NCI-H1930 (cell line): Measurements from ENCODE around the gene SUCLG2.
"Not testable (repeated sequence)": the region's sequence is repeated elsewhere in the genome, so short reads cannot be mapped to it uniquely, and the experiment has no call there.

ENCODE experiments used
- DNase-seq, 2 experiments: peaks; one replicate each; lab custom pipeline; 2025; lab: John Stamatoyannopoulos, UW

SUCLG2 gene

DNA sequence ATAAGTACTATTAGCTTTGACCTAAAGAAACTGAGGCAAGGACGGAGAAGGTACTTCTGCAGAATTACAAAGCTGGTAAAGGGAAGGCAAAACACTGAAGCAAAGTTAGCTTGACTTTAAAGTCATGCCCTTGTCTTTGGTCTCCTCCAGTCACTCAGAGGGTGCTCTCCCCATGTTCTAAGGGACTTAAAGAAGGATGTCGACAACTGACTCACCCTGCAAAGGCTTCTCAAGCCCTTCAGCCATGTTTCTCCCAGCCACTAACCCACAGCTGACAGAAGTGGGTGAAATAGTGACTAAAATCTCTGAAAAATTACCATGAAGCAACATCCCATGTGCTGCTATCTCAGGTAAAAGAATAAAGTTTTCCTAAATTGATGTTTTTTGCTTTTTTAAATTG lies 46.4 kb downstream of the SUCLG2 start:
- DNase-seq, result no peak

DNA sequence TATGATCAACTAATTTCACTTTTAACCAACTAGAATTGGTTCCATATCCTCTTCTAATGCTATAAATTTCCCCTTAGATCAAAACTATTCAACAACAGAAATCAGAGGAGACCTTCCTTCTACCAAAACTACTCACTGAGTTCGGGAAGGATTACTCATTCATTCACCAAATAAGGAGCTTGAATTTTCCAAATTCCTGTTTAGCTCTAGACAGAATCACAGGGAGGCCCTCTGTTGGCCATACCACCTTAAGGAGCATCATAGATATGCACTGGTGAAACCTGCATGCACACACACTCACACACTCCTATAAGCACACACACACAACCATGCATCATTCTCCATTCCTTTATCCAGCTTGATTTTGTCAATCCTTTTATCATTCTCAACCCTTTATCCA lies 49.0 kb downstream of the SUCLG2 start:
- no peak for DNase-seq

DNA sequence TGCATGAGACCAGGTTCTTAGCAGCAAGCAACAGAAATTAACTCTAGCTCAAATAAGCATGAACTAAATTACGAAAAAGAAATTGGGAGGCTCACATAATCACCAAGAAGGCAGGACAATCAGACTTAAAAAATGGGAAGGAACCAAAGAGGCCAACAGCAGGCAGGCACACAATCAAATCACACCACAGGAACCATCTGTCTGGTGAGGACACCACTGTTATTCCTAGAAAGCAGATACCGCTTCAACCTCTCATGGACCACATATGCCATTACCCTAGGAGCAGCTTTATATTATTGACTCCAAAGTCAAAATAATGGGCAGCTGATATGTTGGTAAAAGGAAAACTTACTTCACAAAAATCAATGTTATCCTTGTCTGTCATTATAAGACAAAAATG lies 51.6 kb downstream of the SUCLG2 start:
- DNase-seq, result no peak

DNA sequence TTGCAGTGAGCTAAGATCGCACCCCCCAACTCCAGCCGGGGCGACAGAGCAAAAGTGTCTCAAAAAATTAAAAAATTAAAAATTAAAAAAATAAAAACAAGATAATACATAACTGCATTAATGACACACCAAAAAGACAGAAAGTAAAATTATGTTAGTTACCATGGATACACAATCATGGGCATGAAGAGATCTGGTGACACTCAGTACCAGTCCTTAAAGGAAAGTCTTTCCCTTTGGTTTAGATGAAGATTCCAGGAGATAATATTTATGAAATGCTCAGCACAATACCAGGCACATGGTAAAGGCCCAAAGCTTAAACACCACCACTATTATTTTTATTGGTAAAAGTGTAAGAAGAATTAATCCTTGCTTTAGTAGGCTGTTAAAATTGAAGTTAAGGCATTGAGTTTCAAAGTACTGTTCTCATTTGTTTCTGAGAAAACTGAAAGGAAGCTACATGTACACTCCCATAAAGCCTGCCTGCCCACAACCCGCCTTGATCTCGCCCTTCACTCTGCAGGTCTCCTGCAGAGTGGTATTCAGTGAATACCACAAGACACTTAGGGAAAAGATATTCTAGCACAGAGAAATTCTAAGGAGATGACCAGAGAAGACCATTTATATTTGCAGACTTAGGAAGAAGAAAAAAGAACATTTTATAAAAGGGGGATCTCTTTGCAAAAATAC lies 52.3 kb downstream of the SUCLG2 start:
- no peak for DNase-seq

DNA sequence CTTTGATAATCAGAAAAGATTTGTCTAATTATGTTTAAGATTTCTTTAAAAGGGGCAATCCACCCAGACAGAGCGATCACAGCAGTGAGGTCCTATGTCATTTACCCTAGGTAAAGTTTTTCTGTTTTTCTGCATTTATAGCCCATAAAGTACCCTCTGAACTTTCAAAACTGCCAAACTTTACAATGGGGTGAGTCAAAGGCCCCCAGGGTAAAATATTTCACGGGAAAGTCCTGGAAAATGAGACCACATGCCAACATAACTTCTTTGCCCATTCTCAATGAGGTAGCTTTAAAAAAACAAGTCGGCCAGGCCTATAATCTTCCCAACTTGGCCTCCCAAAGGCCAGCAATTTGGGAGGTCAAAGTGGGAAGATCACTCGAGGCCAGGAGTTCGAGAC lies 53.0 kb downstream of the SUCLG2 start:
- DNase-seq, result no peak

DNA sequence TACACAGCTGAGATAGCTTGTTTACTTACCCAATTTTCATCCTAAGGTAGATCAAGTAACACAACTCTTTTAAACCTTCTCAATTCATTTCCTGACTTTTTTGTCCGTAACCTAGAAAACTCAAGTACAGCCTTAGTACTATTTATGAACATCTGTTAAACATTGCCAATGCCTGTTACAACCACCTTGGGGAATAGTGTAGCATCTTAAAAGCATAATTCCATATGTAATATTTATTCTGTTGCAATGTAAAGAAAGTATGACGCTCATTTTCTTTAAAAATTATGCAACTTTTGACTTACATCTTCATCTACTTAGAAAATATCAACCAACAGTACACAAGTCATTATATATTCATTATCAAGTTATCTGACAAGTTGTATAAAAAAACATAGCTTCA lies 54.6 kb downstream of the SUCLG2 start:
- DNase-seq, result no peak

DNA sequence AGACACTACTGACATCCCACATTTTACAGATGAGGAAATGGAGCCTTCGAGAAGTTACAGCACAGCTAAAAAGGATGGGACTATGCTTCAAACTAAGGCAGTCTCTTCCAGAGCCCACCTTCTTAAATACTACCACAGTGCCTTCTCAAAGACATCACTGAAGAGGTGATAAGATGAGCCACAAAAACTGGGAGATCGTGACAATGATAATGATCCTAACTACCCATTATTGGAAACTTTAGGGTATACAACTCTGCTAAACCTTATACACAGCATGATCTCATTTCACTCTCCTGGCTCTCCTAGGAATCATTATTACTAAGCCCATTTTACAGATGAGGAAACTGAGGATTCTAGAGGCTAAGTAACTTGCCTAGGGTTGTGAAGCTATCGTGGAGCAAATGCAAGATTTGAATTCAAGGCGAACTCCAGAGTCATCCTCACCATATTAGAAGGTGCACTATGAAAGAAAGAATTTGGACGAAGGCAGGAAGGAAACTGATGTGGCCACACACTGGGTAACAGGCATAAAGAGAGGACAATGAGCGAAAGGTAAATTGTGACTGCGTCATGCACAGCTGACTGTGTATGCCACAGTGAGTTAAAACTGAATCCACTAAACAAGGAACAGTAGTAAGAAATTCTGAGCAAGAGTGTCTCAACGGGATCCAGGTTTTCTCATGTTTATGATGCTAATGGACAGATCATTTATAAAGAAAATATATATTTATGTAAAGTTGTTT lies 55.4 kb downstream of the SUCLG2 start:
- no peak for DNase-seq

DNA sequence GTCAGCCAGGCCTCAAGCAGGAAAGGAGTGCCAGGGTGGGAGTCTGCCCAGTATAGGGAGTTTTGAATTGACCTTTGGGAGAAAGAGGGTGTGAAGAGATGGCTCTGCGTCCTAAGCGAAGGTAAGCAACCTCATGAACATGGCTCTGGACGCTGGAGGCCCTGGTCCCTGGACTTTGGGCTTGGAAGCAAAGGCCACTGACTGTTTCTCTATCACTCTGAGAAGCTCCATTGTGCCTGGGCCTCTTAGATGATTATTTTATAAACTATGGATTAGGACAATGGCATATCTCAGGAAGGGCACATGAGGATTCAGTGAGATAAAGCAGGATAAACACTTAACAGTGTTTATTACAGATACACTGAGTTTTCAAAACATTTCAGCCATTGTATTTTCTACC lies 59.0 kb downstream of the SUCLG2 start:
- DNase-seq, result no peak

DNA sequence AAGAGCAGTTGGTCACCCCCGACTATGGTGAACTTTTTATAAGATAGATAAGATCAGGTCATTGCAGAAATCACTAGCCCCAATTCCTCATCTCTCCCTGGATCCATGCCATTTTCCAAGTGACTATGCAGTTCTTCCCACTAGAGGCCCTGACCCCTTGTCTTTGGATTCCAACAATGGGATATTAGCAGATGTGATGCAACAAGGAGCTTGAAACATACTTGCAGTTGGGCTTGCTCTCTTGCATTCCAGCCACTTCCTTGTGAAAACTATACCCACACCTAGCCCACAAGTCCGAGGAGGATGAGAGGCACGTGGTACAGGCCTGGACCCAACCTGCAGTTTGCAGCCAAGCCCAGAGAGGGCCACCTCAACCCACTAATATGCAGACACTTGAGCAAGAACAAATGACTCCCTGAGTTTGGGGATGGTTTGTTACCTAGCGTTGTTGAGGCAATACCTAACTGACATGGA lies 60.6 kb downstream of the SUCLG2 start:
- DNase-seq, result no peak

DNA sequence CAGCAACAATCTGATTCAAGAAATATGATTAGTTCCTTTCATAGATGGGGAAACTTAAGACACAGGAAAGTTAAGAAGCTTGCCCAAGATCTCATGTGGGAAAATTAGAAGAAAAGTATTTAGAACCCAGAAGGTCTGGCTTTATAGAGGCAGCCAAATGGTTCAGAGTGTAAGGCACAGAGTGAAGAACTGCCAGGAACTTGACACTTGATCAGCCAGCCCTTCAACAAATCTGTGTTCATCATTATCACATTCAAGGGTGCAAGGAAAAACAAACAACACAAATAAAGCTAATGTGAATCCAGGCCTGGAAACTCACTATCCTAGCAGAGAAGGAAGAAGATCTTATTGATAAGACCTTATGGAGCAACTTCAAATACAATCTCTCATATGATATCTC lies 62.4 kb downstream of the SUCLG2 start:
- no peak for DNase-seq

DNA sequence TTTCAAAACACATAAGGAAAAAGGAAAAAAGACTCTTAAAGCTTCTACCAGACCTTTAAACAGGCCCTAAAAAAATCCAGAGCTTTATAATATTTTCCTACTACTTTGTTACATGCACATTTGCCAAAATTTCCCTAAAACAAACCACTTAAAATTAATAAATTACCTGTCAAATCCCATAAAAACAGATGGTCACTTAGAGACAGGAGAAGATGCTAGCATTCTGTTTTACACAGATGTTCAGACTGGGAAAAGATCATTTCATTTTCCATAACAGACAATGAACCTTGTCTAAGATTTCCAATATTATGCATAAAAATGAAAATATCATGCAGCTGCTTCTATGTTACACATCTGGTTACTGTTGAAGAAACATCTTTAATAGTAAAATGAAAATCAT lies 66.6 kb downstream of the SUCLG2 start:
- DNase-seq, result no peak

DNA sequence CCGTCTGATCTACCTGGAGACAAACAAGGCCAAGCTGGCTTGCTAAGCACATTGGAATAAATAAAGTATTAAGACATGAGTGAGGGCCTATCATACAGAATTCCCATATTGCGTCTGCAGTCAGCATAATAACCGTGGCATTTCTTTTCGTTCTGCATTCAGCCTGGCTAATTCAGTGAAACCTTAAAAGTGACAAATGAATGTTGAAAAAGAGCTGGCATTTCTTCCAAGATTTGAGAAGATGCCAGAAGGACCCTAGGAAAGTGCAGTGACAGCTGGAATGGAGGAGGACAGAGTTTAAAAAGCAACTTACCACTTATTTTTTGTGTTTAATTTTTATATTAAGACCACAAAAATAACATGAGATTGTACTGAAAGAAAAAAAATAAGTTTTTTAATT lies 67.1 kb downstream of the SUCLG2 start:
- no peak for DNase-seq

DNA sequence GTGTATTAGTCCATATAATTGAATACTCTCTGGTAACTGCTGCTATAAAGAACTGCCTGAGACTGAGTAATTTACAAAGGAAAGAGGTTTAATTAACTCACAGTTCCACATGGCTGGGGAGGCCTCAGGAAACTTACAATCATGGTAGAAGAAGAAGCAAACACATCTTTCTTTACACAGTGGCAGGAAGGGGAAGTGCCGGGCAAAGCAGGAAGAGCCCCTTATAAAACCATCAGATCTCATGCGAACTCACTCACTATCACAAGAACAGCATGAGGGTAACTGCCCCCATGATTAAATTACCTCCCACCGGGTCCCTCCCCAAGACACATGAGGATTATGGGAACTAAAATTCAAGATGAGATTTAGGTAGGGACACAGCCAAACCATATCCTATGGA lies 69.8 kb downstream of the SUCLG2 start:
- not testable (repeated sequence) for DNase-seq

DNA sequence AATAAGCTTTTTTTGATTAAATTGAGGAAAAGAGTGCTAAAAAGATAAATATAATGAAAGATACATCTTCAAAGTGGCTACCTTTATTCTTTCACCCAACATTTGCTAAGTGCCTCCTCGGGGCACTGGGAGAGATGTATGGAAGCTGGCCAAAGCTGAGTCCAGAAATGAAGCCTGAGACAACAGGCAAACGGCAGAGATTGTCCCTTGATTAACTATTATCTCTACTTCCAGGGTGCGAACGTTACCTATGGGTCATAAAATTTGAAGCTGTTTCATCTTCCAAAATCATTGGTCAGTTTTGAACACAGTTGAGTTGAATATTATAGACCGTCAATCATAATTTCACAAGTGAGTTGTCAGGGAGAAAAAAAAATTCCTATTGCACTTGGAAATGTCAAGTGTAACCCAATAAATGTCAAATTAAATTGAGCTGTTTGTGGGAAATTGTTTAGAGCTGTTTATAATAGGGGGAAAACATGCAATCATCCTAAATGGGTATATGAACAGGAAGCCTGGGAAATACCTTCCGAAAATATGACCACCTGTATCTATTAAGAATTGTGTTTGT lies 73.9 kb downstream of the SUCLG2 start:
- DNase-seq, result no peak

DNA sequence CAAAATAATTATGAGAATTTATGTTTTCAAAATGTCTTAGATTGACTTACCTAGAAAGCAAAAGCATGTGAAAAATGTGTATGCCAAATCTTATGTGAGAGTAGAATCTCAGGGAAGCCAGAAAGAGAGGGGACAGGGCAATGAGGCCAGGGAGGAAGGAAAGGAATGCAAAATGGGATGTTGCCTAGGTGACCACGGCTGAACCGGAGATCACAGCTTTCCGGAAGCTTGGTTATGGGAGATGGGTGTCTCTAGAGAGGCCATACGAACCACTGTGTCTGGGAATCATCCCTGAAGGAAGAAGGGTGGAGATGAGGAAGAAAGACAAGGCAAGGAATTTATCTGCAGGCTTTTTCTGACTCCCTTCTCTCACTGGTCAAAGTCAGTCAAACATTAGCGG lies 76.0 kb downstream of the SUCLG2 start:
- DNase-seq, result no peak

DNA sequence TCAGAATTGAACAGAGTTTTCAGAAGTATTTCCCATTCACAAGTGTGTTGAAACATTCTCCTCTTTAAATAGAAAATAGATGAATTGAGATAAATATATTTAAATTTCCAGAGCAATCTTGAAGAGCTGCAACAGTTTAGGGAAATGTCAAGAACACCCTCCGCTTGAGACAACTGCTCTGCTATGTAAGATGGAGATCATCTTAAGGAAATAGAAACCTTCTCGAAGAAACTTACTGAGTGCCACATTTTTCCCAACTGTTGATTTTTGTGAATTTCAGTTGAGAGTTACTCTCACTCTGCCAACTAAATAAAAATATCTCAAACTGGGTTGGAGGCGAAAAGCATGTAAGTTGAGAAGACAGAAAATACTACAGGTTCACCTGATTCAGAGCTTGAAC lies 78.0 kb downstream of the SUCLG2 start:
- no peak for DNase-seq

DNA sequence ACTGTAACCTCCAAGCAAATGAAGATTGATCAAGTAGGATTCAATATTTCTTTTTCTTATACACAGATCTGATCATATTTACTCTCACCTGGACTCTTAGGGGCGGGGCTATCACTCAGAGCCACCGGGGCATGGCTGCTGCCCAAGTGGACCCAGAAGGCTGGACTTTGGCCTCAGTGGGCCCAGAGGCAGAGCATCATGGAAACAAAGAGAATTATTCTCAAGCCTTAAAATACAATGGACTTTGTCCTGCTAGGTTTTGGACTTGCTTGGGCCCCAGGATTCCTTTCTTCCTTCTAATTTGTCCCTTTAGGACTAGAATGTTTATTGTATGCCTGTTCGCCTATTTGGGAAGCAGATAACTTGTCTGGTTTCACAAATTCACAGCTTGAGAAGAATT lies 85.1 kb downstream of the SUCLG2 start:
- no peak for DNase-seq

DNA sequence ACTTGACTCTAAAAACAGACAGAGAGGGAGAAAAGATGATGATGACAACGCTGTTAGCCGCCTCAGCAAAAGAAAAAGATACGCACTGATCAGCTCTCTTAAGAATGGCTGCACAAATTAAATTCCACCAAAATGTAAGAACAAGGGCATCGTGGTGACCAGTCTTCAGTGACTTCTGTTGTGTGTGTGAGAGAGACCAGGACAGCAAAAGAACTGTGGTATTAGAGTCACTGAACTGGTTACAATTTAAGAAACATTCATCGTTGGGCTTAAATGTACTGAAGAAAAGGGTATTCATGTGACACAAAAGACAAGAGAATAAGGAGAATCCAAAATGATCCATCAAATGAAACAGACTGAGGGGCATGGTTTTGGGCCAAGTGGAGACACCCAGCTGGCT lies 86.5 kb downstream of the SUCLG2 start:
- no peak for DNase-seq

DNA sequence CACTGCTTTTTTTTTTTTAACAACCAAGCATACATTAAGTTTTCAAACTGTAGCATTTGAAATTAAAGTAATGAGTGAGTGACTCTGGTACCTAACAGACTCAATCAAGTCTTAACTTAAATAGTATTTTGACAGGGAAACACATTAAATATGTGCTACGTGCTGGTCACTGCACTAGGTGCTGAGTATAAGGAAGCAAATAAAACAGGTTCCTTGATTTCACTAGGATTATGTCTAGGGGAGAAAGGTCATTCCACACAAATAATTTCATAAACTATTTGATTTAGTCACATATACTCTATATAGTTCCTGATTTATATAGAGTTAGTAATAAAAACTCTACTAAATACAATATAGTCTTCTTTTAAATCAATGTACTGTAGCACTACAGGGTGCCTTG lies 89.4 kb downstream of the SUCLG2 start:
- no peak for DNase-seq

DNA sequence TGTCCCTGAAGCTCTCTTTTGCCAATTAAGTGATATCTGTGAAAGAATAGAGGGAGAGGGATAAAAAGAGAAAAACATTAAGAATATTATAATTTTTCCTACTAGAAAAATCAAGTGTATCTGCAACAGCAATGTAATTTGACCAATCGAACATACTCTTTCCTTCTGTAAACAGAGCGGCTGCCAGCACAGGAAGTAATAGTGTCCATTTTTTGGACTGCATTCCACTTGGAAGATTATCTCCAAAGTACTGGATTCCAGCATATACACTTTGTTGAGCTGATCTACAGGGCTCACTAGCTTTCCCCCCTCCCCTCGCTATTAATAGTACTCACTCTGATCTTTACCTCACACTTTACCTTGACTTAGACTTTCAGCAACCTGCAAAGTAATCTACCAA lies 90.4 kb downstream of the SUCLG2 start:
- no peak for DNase-seq

DNA sequence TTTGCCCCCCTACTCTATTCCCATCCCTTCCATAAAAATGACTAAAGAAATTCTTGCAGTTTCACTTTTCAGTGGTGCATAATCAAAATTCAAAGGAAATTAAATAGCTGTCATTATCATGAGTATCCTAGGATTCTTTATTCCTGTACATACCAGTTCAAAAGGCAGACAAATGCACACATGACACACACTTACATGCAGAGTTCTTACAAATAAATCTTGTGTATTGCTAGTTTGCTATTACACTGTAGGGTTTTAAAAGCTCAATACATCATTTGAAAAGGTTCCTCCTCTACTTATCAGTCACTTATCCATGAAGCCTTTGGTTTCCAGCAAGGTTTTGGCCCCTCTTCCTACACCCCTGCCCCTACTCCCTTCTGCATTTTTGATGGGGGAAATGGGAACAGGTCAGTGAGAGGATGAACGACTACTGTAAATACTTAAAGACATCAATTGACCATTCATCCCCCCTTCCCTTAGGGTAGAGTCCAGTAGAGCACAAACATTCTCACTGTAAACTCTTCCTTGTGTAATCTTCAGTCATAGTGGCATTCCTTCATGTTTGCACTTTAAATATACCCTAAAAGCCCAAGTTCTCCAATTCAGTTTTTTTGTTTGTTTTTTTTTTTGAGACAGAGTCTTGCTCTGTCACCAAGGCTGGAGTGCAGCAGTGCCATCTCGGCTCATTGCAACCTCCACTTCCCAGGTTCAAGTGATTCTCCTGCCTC lies 92.6 kb downstream of the SUCLG2 start:
- DNase-seq, result no peak

DNA sequence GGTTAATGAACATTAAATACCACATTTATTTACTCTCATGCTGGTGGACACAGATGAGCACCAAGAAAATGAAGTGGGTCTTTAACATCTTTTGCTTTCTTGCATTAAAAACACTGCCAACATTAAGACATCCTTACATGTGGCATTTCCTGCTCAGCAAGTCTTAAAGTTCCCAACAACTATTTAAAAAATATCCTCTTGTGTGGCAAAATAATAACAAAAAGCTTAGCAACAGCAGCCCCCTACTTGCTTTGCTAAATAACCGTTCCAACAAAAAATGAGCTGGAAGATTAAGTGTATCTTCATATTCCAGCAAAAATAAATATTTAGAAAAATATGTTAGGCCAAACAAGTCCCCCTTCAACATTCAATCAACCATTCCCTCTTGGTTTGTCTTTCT lies 93.1 kb downstream of the SUCLG2 start:
- no peak for DNase-seq
